HepG2 (cell line): Measurements from ENCODE around the gene GRB10.
A peak's percentile ranks its signal among the peaks of the same experiment; 100 is the strongest.

ENCODE experiments used
- BRCA1 ChIP-seq: sonication (generic); formaldehyde crosslinking; IDR thresholded peaks from 2 replicates; pipeline ENCODE4 v1.4.0; 2020; ENCODE audit warnings: missing genetic modification reagents
- CEBPB ChIP-seq: IDR thresholded peaks from 2 replicates; pipeline ENCODE4 v1.6.1; 2011; ENCODE audit warnings: low read depth, low read length, improper control_type of control experiment, borderline replicate concordance
- ELF1 ChIP-seq: sonication (generic); formaldehyde crosslinking; IDR thresholded peaks from 2 replicates; pipeline ENCODE4 v1.4.0; 2020; ENCODE audit warnings: missing genetic modification reagents
- EZH2 ChIP-seq: conservative IDR thresholded peaks from 2 replicates; pipeline ENCODE4 v1.6.1; 2012; ENCODE audit warnings: mild to moderate bottlenecking, low read depth, low read length, moderate library complexity
- FOXM1 ChIP-seq: sonication (generic); formaldehyde crosslinking; IDR thresholded peaks from 2 replicates; pipeline ENCODE4 v1.5.0; 2020; ENCODE audit warnings: missing genetic modification reagents
- MIER2 ChIP-seq: IDR thresholded peaks from 2 replicates; pipeline ENCODE4 v1.6.1; 2016; ENCODE audit warnings: missing biosample characterization, missing genetic modification reagents
- NR1H2 ChIP-seq: sonication (generic); formaldehyde crosslinking; IDR thresholded peaks from 2 replicates; pipeline ENCODE4 v1.8.1; 2022; ENCODE audit warnings: low read depth, missing genetic modification reagents, borderline replicate concordance
- RXRA ChIP-seq: sonication (generic); formaldehyde crosslinking; IDR thresholded peaks from 2 replicates; pipeline ENCODE4 v1.5.1; 2020; ENCODE audit warnings: missing genetic modification reagents
- SMAD3 ChIP-seq: sonication (generic); formaldehyde crosslinking; IDR thresholded peaks from 2 replicates; pipeline ENCODE4 v1.4.0; 2020; ENCODE audit warnings: missing genetic modification reagents
- ZNF383 ChIP-seq: sonication (generic); formaldehyde crosslinking; IDR thresholded peaks from 2 replicates; pipeline ENCODE4 v1.4.0; 2020; ENCODE audit warnings: missing genetic modification reagents, mild to moderate bottlenecking, borderline replicate concordance
- TF ChIP-seq, protein P1 (sequence below), 2 experiments: sonication (generic) in 1 of 2; formaldehyde crosslinking in 1 of 2; IDR thresholded peaks; 2 replicates each; pipeline versions ENCODE4 v1.4.0 to v1.6.1; 2018 to 2020; ENCODE audit warnings: missing genetic modification reagents in 2 of 2, borderline replicate concordance in 1 of 2, low read depth in 1 of 2, mild to moderate bottlenecking in 1 of 2, missing biosample characterization in 1 of 2
- TF ChIP-seq, protein P2 (sequence below): sonication (generic); formaldehyde crosslinking; IDR thresholded peaks from 2 replicates; pipeline ENCODE4 v1.5.0; 2020; ENCODE audit warnings: mild to moderate bottlenecking, missing genetic modification reagents, moderate library complexity

DNA sequence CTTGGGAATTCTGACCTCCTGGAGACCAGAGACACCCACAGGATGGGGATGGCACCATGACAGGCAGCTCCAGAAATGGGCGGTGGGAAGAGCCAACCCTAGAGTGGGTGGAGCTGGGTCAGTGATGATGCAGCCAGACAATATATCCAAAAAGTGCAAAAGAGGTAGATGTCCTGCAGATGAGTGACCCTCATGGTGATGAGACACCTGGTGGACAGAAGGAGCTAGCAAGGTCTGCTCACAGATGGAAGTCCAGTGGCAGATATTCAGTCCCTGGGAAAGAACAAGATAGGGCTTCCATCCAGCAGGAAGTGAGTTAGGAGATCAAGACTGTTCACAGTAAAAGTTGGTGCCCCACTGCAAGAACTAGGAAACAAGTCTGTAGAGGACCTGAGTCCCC, 19.2 kb upstream of the GRB10 start:
- no peak for TF ChIP-seq ELF1
- TF ChIP-seq MIER2 (CRISPR knock-in tag), result no peak
- TF ChIP-seq NR1H2 (CRISPR knock-in tag), result no peak
- TF ChIP-seq CEBPB, result no peak
- TF ChIP-seq BRCA1, result no peak
- no peak for TF ChIP-seq RXRA
- no peak for TF ChIP-seq EZH2
- TF ChIP-seq, protein P1, sequence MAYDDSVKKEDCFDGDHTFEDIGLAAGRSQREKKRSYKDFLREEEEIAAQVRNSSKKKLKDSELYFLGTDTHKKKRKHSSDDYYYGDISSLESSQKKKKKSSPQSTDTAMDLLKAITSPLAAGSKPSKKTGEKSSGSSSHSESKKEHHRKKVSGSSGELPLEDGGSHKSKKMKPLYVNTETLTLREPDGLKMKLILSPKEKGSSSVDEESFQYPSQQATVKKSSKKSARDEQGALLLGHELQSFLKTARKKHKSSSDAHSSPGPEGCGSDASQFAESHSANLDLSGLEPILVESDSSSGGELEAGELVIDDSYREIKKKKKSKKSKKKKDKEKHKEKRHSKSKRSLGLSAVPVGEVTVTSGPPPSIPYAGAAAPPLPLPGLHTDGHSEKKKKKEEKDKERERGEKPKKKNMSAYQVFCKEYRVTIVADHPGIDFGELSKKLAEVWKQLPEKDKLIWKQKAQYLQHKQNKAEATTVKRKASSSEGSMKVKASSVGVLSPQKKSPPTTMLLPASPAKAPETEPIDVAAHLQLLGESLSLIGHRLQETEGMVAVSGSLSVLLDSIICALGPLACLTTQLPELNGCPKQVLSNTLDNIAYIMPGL (CRISPR knock-in tag; IDR thresholded peaks at IDR 0.05; ENCODE audit: borderline replicate concordance in 1 of 2, low read depth in 1 of 2), result no peak
- TF ChIP-seq ZNF383 (CRISPR knock-in tag), result no peak
- TF ChIP-seq, protein P2, sequence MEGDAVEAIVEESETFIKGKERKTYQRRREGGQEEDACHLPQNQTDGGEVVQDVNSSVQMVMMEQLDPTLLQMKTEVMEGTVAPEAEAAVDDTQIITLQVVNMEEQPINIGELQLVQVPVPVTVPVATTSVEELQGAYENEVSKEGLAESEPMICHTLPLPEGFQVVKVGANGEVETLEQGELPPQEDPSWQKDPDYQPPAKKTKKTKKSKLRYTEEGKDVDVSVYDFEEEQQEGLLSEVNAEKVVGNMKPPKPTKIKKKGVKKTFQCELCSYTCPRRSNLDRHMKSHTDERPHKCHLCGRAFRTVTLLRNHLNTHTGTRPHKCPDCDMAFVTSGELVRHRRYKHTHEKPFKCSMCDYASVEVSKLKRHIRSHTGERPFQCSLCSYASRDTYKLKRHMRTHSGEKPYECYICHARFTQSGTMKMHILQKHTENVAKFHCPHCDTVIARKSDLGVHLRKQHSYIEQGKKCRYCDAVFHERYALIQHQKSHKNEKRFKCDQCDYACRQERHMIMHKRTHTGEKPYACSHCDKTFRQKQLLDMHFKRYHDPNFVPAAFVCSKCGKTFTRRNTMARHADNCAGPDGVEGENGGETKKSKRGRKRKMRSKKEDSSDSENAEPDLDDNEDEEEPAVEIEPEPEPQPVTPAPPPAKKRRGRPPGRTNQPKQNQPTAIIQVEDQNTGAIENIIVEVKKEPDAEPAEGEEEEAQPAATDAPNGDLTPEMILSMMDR (CRISPR knock-in tag), result peak; percentile 49
- no peak for TF ChIP-seq FOXM1 (CRISPR knock-in tag)
- no peak for TF ChIP-seq SMAD3 (CRISPR knock-in tag)
